Muscle of leg (tissue), 11 donors: ENCODE data around the gene PROB1. TPM values are rescaled to one million over a fixed set of nuclear protein-coding genes. Genes with fewer than 3 reads are reported as not detected.
"Not testable (repeated sequence)": the region's sequence is repeated elsewhere in the genome, so short reads cannot be mapped to it uniquely, and the experiment has no call there.

ENCODE experiments used
- DNase-seq: peaks from one replicate; pipeline ENCODE4 v3.0.0; 2013
- H3K27ac ChIP-seq: one replicate; pipeline ENCODE4 v1.5.1; 2013; ENCODE audit warnings: mild to moderate bottlenecking, low read length, control low read depth
- H3K27me3 ChIP-seq: one replicate; pipeline ENCODE4 v1.6.1; 2013; ENCODE audit warnings: low read length; ENCODE audit not compliant: control insufficient read depth, insufficient read depth
- H3K36me3 ChIP-seq: one replicate; pipeline ENCODE4 v1.6.1; 2013; ENCODE audit warnings: low read length; ENCODE audit not compliant: control insufficient read depth, insufficient read depth
- H3K4me1 ChIP-seq: one replicate; pipeline ENCODE4 v1.6.1; 2013; ENCODE audit warnings: low read length; ENCODE audit not compliant: control insufficient read depth, insufficient read depth
- H3K4me3 ChIP-seq: one replicate; pipeline ENCODE4 v1.5.1; 2013; ENCODE audit warnings: low read length, control low read depth
- H3K9me3 ChIP-seq: replicated peaks from 2 replicates; pipeline ENCODE4 v1.6.1; 2013; ENCODE audit warnings: low read depth, low read length; ENCODE audit not compliant: control insufficient read depth
- WGBS: methylation state at CpG from one replicate; pipeline ENCODE4 v1.1.5; 2013; ENCODE audit warnings: missing lambda C conversion rate; ENCODE audit not compliant: insufficient coverage; 5-methylcytosine and 5-hydroxymethylcytosine counted together
- polyA plus RNA-seq, 8 donors: library from polyadenylated mRNA; unstranded; fragments of 120-200 nt; gene quantifications; one replicate each; pipeline versions ENCODE4 v1.2.1 to v1.2.3, GENCODE V29; 2013; ENCODE audit warnings: inconsistent platforms in 1 of 8, low replicate concordance in 1 of 8; ENCODE audit not compliant: insufficient read length in 8 of 8, insufficient read depth in 1 of 8
- total RNA-seq: library from RNA; stranded (reverse); fragments of 120-200 nt; gene quantifications from one replicate; pipeline ENCODE4 v1.2.4, GENCODE V29; 2013

PROB1 gene
- total and polyA plus RNA-seq, 9 donors = 18.8 to 54.2 (median 36.9) TPM

GRCh38 chr5:139386956-139387355, 7.9 kb downstream of the PROB1 start:
- peaks cover 25% of the 10 kb centered on the region for H3K4me1 ChIP-seq
- H3K27ac ChIP-seq, DNase-seq, H3K36me3 ChIP-seq, H3K9me3 ChIP-seq, H3K4me3 ChIP-seq, H3K27me3 ChIP-seq: not testable (repeated sequence)
- WGBS = 88% methylated on average over 6 of the region's 10 CpGs

- peaks cover 16% of the 10 kb centered on the region for H3K4me1 ChIP-seq
- no peak overlapping the region for H3K27ac ChIP-seq
- no peaks in the 10 kb centered on the region for H3K27me3 ChIP-seq
- no peak for DNase-seq
- peaks cover 5% of the 10 kb centered on the region for H3K36me3 ChIP-seq
- H3K4me3 ChIP-seq = no peak overlapping the region
- WGBS = no CpG with 5 or more reads among the region's 5 CpGs
- H3K9me3 ChIP-seq = no peaks in the 10 kb centered on the region
Measured at GRCh38 chr5:139386050-139386438, 8.9 kb downstream of the PROB1 start.

- H3K9me3 ChIP-seq = no peaks in the 10 kb centered on the region
- peaks cover 15% of the 10 kb centered on the region for H3K4me1 ChIP-seq
- DNase-seq = no peak
- H3K4me3 ChIP-seq = no peak overlapping the region
- peaks cover 2% of the 10 kb centered on the region for H3K36me3 ChIP-seq
- H3K27ac ChIP-seq = no peak overlapping the region
- no peaks in the 10 kb centered on the region for H3K27me3 ChIP-seq
- 81% methylated on average over 4 of the region's 8 CpGs for WGBS
Measured at GRCh38 chr5:139385061-139386049, 9.5 kb downstream of the PROB1 start.

- no peak overlapping the region for H3K4me3 ChIP-seq
- no peak overlapping the region for H3K27ac ChIP-seq
- peaks cover 15% of the 10 kb centered on the region for H3K4me1 ChIP-seq
- WGBS = 74% methylated on average over 8 of the region's 9 CpGs
- no peaks in the 10 kb centered on the region for H3K9me3 ChIP-seq
- DNase-seq = no peak
- no peaks in the 10 kb centered on the region for H3K27me3 ChIP-seq
- no peaks in the 10 kb centered on the region for H3K36me3 ChIP-seq
Measured at GRCh38 chr5:139384591-139385051, 10.3 kb downstream of the PROB1 start.

GRCh38 chr5:139383993-139384590, 10.8 kb downstream of the PROB1 start:
- no peak for DNase-seq
- Histone ChIP-seq H3K9me3 (no peaks in the 10 kb centered on the region), H3K4me1 (peaks cover 15% of the 10 kb centered on the region), H3K27me3 (no peaks in the 10 kb centered on the region), H3K27ac (no peak overlapping the region), H3K4me3 (no peak overlapping the region), H3K36me3 (no peaks in the 10 kb centered on the region)
- 75% methylated on average over 6 of the region's 7 CpGs for WGBS

- H3K27ac ChIP-seq = no peak within 1 kb of the TSS
- no peak for DNase-seq
Measured at GRCh38 chr5:139383275-139383992, 11.5 kb downstream of the PROB1 start, which contains the start of gene SLC23A1. Gene SLC23A1, minus strand, starts transcription at chr5:139383297. Its CDS starts 44 bp downstream, at chr5:139383253.

GRCh38 chr5:139382807-139383206, 12.1 kb downstream of the PROB1 start:
- peaks cover 2% of the 10 kb centered on the region for H3K36me3 ChIP-seq
- WGBS = 80% methylated on average over 2 of the region's 3 CpGs

More at GRCh38 chr5:139383275-139383992, 11.5 kb downstream of the PROB1 start, which contains the start of gene SLC23A1:
- Histone ChIP-seq H3K27me3 (no peaks in the 10 kb centered on the region), H3K36me3 (no peaks in the 10 kb centered on the region), H3K4me3 (no peak within 1 kb of the TSS), H3K9me3 (no peaks in the 10 kb centered on the region), H3K4me1 (peaks cover 11% of the 10 kb centered on the region)
- WGBS = 70% methylated on average over 3 of the region's 10 CpGs

GRCh38 chr5:139381837-139382761, 12.8 kb downstream of the PROB1 start:
- Histone ChIP-seq H3K4me1 (peaks cover 4% of the 10 kb centered on the region), H3K9me3 (no peaks in the 10 kb centered on the region), H3K4me3 (no peak overlapping the region), H3K36me3 (peaks cover 2% of the 10 kb centered on the region), H3K27me3 (no peaks in the 10 kb centered on the region), H3K27ac (no peak overlapping the region)
- 89% methylated on average over 23 of the region's 28 CpGs for WGBS
- DNase-seq = no peak

More at GRCh38 chr5:139382807-139383206, 12.1 kb downstream of the PROB1 start:
- Histone ChIP-seq H3K9me3 (no peaks in the 10 kb centered on the region), H3K4me1 (peaks cover 5% of the 10 kb centered on the region), H3K27ac (no peak overlapping the region), H3K4me3 (no peak overlapping the region), H3K27me3 (no peaks in the 10 kb centered on the region)
- DNase-seq = no peak
